ENCODE data around the gene FARP2.
"Not testable (repeated sequence)": the region's sequence is repeated elsewhere in the genome, so short reads cannot be mapped to it uniquely, and the experiment has no call there.

Gene FARP2

GRCh38 chr2:241368643-241369042 is 12.6 kb downstream of the FARP2 start:
- DNase-seq (ENCODE audit: low read depth): no peak
- no peak overlapping the region for H3K4me3 ChIP-seq (ENCODE audit: low read length)
- TF ChIP-seq CTCF (conservative IDR thresholded peaks at IDR 0.05; ENCODE audit: low read depth, low read length): no peak

GRCh38 chr2:241372361-241372992 is 16.4 kb downstream of the FARP2 start:
- no peak for TF ChIP-seq CTCF (conservative IDR thresholded peaks at IDR 0.05; ENCODE audit: low read depth, low read length)
- DNase-seq (ENCODE audit: low read depth): no peak
- H3K4me3 ChIP-seq (ENCODE audit: low read length): no peak overlapping the region

- no peak for DNase-seq (ENCODE audit: low read depth)
- TF ChIP-seq CTCF (conservative IDR thresholded peaks at IDR 0.05; ENCODE audit: low read depth, low read length): no peak
- H3K4me3 ChIP-seq (ENCODE audit: low read length): no peak overlapping the region
Observed at GRCh38 chr2:241373446-241373845, 17.4 kb downstream of the FARP2 start.

- DNase-seq (ENCODE audit: low read depth); H3K4me3 ChIP-seq (ENCODE audit: low read length): not testable (repeated sequence)
Observed at GRCh38 chr2:241373906-241374305, 17.8 kb downstream of the FARP2 start.

GRCh38 chr2:241375300-241375699 is 19.2 kb downstream of the FARP2 start:
- TF ChIP-seq CTCF (conservative IDR thresholded peaks at IDR 0.05; ENCODE audit: low read depth, low read length): no peak
- no peak for DNase-seq (ENCODE audit: low read depth)
- H3K4me3 ChIP-seq (ENCODE audit: low read length): no peak overlapping the region

- DNase-seq (ENCODE audit: low read depth): no peak
- no peak overlapping the region for H3K4me3 ChIP-seq (ENCODE audit: low read length)
- no peak for TF ChIP-seq CTCF (conservative IDR thresholded peaks at IDR 0.05; ENCODE audit: low read depth, low read length)
Observed at GRCh38 chr2:241376808-241377207, 20.7 kb downstream of the FARP2 start.

GRCh38 chr2:241378816-241379215 is 22.7 kb downstream of the FARP2 start:
- DNase-seq (ENCODE audit: low read depth): no peak
- TF ChIP-seq CTCF (conservative IDR thresholded peaks at IDR 0.05; ENCODE audit: low read depth, low read length): no peak
- H3K4me3 ChIP-seq (ENCODE audit: low read length): no peak overlapping the region

Data from retinal pigment epithelial cell (primary cell).